Neural cell (in vitro differentiated cells): ENCODE measurements around the gene AFAP1.

Experiments used
- EP300 ChIP-seq: fragments of 450-650 bp; conservative IDR thresholded peaks from 2 replicates; pipeline ENCODE4 v1.6.1; 2014; ENCODE audit warnings: antibody characterized with exemption, mild to moderate bottlenecking, moderate library complexity; ENCODE audit not compliant: poor library complexity, severe bottlenecking
- POLR2AphosphoS5 ChIP-seq: IDR thresholded peaks from 2 replicates; pipeline ENCODE4 v1.6.1; 2012
- TAF1 ChIP-seq: IDR thresholded peaks from 2 replicates; pipeline ENCODE4 v1.6.1; 2012; ENCODE audit warnings: low read depth
- TF ChIP-seq, protein P1 (sequence below): fragments of 450-650 bp; IDR thresholded peaks from 2 replicates; pipeline ENCODE4 v1.5.1; 2014; ENCODE audit warnings: antibody characterized with exemption, mild to moderate bottlenecking, moderate library complexity; ENCODE audit not compliant: poor library complexity, severe bottlenecking

DNA sequence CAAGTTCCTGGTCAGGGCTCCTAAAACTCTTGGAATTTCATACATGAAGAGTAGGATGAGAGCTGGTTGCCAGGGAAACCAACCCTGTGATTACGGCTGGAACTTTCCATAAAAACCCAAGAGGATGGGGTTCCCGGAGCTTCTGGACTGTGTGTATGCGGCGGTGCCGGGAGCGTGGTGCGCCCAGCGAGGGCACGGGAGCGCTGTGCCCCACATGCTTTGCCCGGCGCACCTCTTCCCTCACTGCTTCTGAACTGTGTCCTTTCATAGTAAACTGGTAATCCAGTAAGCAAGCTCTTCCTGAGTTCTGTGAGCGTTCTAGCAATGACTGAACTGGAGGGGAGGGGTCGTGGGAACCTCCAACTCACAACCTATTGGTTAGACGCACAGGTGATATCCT is 152.6 kb downstream of the AFAP1 start:
- TF ChIP-seq TAF1 (no peak), POLR2AphosphoS5 (no peak), EP300 (no peak)
- TF ChIP-seq, protein P1, sequence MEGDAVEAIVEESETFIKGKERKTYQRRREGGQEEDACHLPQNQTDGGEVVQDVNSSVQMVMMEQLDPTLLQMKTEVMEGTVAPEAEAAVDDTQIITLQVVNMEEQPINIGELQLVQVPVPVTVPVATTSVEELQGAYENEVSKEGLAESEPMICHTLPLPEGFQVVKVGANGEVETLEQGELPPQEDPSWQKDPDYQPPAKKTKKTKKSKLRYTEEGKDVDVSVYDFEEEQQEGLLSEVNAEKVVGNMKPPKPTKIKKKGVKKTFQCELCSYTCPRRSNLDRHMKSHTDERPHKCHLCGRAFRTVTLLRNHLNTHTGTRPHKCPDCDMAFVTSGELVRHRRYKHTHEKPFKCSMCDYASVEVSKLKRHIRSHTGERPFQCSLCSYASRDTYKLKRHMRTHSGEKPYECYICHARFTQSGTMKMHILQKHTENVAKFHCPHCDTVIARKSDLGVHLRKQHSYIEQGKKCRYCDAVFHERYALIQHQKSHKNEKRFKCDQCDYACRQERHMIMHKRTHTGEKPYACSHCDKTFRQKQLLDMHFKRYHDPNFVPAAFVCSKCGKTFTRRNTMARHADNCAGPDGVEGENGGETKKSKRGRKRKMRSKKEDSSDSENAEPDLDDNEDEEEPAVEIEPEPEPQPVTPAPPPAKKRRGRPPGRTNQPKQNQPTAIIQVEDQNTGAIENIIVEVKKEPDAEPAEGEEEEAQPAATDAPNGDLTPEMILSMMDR: no peak
